WTC11 (cell line): Measurements from ENCODE around the gene TOP2B.

ENCODE experiments used
- CREB1 ChIP-seq: sonication (generic); formaldehyde crosslinking; IDR thresholded peaks from 2 replicates; pipeline ENCODE4 v1.8.0; 2023; ENCODE audit warnings: mild to moderate bottlenecking, missing genetic modification reagents
- FOXP1 ChIP-seq: sonication (generic); formaldehyde crosslinking; IDR thresholded peaks from 2 replicates; pipeline ENCODE4 v1.8.0; 2022; ENCODE audit warnings: missing genetic modification reagents, mild to moderate bottlenecking, moderate library complexity, borderline replicate concordance
- TF ChIP-seq, protein P1 (sequence below): sonication (generic); formaldehyde crosslinking; IDR thresholded peaks from 2 replicates; pipeline ENCODE4 v1.8.1; 2022; ENCODE audit warnings: mild to moderate bottlenecking, moderate library complexity, missing genetic modification reagents
- TF ChIP-seq, protein P2 (sequence below): fragments of 200-600 bp; IDR thresholded peaks from 2 replicates; pipeline ENCODE4 v1.8.0; 2022; ENCODE audit warnings: antibody characterized with exemption
- TF ChIP-seq, protein P3 (sequence below): fragments of 250-450 bp; sonication (Bioruptor Pico); IDR thresholded peaks from 2 replicates; pipeline ENCODE4 v1.8.0; 2021; ENCODE audit warnings: mild to moderate bottlenecking
- TF ChIP-seq, protein P4 (sequence below): sonication (generic); formaldehyde crosslinking; IDR thresholded peaks from 2 replicates; pipeline ENCODE4 v1.8.1; 2023; ENCODE audit warnings: mild to moderate bottlenecking, missing genetic modification reagents, moderate library complexity

DNA sequence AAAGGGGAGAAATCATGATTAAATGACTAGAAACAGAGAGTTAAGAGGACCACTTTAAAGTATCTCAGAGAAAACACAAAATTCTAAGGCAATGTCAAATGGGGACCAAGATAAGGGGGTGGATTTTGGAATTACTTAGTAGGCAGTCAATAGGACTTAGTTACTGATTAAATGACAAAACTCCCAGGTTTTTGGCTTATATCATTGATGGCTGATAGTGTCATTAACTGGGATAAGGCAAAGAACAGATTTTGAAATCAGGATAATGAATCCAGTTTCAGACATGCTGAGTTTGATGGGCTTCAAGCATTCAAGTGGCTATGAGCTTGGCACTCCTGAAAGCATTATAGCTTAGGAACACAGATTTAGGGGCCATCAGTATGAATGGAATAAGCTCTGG, 53.9 kb downstream of the TOP2B start:
- TF ChIP-seq CREB1 (CRISPR knock-in tag) (no peak), FOXP1 (CRISPR knock-in tag) (no peak)
- TF ChIP-seq, protein P1, sequence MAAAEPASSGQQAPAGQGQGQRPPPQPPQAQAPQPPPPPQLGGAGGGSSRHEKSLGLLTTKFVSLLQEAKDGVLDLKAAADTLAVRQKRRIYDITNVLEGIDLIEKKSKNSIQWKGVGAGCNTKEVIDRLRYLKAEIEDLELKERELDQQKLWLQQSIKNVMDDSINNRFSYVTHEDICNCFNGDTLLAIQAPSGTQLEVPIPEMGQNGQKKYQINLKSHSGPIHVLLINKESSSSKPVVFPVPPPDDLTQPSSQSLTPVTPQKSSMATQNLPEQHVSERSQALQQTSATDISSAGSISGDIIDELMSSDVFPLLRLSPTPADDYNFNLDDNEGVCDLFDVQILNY (CRISPR knock-in tag) = no peak
- TF ChIP-seq, protein P2, sequence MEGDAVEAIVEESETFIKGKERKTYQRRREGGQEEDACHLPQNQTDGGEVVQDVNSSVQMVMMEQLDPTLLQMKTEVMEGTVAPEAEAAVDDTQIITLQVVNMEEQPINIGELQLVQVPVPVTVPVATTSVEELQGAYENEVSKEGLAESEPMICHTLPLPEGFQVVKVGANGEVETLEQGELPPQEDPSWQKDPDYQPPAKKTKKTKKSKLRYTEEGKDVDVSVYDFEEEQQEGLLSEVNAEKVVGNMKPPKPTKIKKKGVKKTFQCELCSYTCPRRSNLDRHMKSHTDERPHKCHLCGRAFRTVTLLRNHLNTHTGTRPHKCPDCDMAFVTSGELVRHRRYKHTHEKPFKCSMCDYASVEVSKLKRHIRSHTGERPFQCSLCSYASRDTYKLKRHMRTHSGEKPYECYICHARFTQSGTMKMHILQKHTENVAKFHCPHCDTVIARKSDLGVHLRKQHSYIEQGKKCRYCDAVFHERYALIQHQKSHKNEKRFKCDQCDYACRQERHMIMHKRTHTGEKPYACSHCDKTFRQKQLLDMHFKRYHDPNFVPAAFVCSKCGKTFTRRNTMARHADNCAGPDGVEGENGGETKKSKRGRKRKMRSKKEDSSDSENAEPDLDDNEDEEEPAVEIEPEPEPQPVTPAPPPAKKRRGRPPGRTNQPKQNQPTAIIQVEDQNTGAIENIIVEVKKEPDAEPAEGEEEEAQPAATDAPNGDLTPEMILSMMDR = no peak
- TF ChIP-seq, protein P3, sequence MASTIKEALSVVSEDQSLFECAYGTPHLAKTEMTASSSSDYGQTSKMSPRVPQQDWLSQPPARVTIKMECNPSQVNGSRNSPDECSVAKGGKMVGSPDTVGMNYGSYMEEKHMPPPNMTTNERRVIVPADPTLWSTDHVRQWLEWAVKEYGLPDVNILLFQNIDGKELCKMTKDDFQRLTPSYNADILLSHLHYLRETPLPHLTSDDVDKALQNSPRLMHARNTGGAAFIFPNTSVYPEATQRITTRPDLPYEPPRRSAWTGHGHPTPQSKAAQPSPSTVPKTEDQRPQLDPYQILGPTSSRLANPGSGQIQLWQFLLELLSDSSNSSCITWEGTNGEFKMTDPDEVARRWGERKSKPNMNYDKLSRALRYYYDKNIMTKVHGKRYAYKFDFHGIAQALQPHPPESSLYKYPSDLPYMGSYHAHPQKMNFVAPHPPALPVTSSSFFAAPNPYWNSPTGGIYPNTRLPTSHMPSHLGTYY (CRISPR knock-in tag) = no peak
- TF ChIP-seq, protein P4, sequence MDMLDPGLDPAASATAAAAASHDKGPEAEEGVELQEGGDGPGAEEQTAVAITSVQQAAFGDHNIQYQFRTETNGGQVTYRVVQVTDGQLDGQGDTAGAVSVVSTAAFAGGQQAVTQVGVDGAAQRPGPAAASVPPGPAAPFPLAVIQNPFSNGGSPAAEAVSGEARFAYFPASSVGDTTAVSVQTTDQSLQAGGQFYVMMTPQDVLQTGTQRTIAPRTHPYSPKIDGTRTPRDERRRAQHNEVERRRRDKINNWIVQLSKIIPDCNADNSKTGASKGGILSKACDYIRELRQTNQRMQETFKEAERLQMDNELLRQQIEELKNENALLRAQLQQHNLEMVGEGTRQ (CRISPR knock-in tag) = no peak
